OCI-M1 (cell line): ENCODE data around the gene SASS6.

Experiments
- DNase-seq: peaks from one replicate; lab custom pipeline; 2025; lab: John Stamatoyannopoulos, UW

SASS6 gene

GRCh38 chr1:100109554-100110066, 23.1 kb downstream of the SASS6 start:
- DNase-seq, result no peak

- DNase-seq, result no peak
These were observed 25.0 kb downstream of the SASS6 start for GRCh38 chr1:100107696-100108095.

- no peak for DNase-seq
These were observed 31.2 kb downstream of the SASS6 start for GRCh38 chr1:100101564-100101963.

GRCh38 chr1:100100202-100100601, 32.5 kb downstream of the SASS6 start:
- peak; percentile 7 for DNase-seq

- no peak for DNase-seq
These were observed 42.3 kb downstream of the SASS6 start for GRCh38 chr1:100090471-100090870.

- DNase-seq, result no peak
These were observed 43.6 kb downstream of the SASS6 start for GRCh38 chr1:100089082-100089481.

- no peak for DNase-seq
These were observed 45.3 kb downstream of the SASS6 start for GRCh38 chr1:100087396-100087795.

GRCh38 chr1:100080331-100080730, 52.4 kb downstream of the SASS6 start:
- no peak for DNase-seq

GRCh38 chr1:100077531-100077930, 55.2 kb downstream of the SASS6 start:
- no peak for DNase-seq

GRCh38 chr1:100076744-100077143, 56.0 kb downstream of the SASS6 start:
- DNase-seq, result no peak

GRCh38 chr1:100076319-100076718, 56.4 kb downstream of the SASS6 start:
- no peak for DNase-seq

- DNase-seq, result no peak
These were observed 57.0 kb downstream of the SASS6 start for GRCh38 chr1:100075773-100076172.

- no peak for DNase-seq
These were observed 57.9 kb downstream of the SASS6 start for GRCh38 chr1:100074604-100075395.

- DNase-seq, result no peak
These were observed 59.2 kb downstream of the SASS6 start for GRCh38 chr1:100073531-100073930.

- DNase-seq, result no peak
These were observed 62.4 kb downstream of the SASS6 start for GRCh38 chr1:100070201-100070939.

GRCh38 chr1:100065969-100066227, 66.8 kb downstream of the SASS6 start:
- no peak for DNase-seq

GRCh38 chr1:100065183-100065968, 67.4 kb downstream of the SASS6 start:
- peak; percentile 63 for DNase-seq

- DNase-seq, result peak; percentile 33
These were observed 71.0 kb downstream of the SASS6 start for GRCh38 chr1:100061681-100062080.

- no peak for DNase-seq
These were observed 79.0 kb downstream of the SASS6 start for GRCh38 chr1:100053727-100054126.

- no peak for DNase-seq
These were observed 79.6 kb downstream of the SASS6 start for GRCh38 chr1:100053119-100053518.

- DNase-seq, result no peak
These were observed 80.8 kb downstream of the SASS6 start for GRCh38 chr1:100051893-100052292.

GRCh38 chr1:100051401-100051800, 81.3 kb downstream of the SASS6 start:
- DNase-seq, result no peak

GRCh38 chr1:100050139-100050538, 82.6 kb downstream of the SASS6 start:
- DNase-seq, result no peak
